Fibroblast of lung (primary cell): ENCODE data around the gene WDR59.

Experiments used
- EZH2 ChIP-seq: IDR thresholded peaks from 2 replicates; pipeline ENCODE4 v1.5.1; 2012; ENCODE audit warnings: low read length, control low read depth, mild to moderate bottlenecking; ENCODE audit errors: missing control alignments
- TF ChIP-seq, protein P1 (sequence below), 2 donors: IDR thresholded peaks in 1 of 2; conservative IDR thresholded peaks in 1 of 2; 1 replicate in 1 of 2; 2 replicates in 1 of 2; pipeline ENCODE4 v1.5.1; 2011 to 2012; ENCODE audit warnings: low read length in 2 of 2, control low read depth in 1 of 2, inconsistent platforms in 1 of 2, low read depth in 1 of 2, mild to moderate bottlenecking in 1 of 2

DNA sequence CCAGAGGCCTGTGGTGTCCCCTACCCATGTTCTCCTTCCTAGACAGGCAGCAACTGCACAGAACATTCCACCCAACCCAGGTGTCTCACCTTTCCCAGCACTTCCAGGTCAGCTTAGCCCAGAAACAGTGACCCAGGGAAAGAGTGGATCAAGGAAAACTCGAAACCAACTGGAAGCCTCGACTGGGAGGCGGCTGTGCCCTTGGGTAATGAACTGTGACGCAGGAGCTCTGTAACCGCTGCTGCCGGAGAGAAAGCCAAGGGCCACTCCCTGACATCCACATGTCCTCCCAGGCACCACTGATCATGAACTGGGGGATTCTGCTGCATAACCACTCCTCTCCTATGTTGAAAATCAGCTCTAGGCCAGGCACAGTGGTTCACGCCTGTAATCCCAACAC, 34.4 kb downstream of the WDR59 start:
- TF ChIP-seq, protein P1, sequence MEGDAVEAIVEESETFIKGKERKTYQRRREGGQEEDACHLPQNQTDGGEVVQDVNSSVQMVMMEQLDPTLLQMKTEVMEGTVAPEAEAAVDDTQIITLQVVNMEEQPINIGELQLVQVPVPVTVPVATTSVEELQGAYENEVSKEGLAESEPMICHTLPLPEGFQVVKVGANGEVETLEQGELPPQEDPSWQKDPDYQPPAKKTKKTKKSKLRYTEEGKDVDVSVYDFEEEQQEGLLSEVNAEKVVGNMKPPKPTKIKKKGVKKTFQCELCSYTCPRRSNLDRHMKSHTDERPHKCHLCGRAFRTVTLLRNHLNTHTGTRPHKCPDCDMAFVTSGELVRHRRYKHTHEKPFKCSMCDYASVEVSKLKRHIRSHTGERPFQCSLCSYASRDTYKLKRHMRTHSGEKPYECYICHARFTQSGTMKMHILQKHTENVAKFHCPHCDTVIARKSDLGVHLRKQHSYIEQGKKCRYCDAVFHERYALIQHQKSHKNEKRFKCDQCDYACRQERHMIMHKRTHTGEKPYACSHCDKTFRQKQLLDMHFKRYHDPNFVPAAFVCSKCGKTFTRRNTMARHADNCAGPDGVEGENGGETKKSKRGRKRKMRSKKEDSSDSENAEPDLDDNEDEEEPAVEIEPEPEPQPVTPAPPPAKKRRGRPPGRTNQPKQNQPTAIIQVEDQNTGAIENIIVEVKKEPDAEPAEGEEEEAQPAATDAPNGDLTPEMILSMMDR (conservative IDR thresholded peaks at IDR 0.05 in 1 of 2, IDR thresholded peaks at IDR 0.05 in 1 of 2; ENCODE audit: low read depth in 1 of 2, low read length in 2 of 2), result no peak
- TF ChIP-seq EZH2, result no peak
